ENCODE data around the gene EPHA8. TPM values are rescaled to one million over a fixed set of nuclear protein-coding genes. Genes with fewer than 3 reads are reported as not detected.

Gene EPHA8
- total and polyA plus RNA-seq, 2 of the 4 experiments (the other 2 are of a cell fraction) = not detected

DNA sequence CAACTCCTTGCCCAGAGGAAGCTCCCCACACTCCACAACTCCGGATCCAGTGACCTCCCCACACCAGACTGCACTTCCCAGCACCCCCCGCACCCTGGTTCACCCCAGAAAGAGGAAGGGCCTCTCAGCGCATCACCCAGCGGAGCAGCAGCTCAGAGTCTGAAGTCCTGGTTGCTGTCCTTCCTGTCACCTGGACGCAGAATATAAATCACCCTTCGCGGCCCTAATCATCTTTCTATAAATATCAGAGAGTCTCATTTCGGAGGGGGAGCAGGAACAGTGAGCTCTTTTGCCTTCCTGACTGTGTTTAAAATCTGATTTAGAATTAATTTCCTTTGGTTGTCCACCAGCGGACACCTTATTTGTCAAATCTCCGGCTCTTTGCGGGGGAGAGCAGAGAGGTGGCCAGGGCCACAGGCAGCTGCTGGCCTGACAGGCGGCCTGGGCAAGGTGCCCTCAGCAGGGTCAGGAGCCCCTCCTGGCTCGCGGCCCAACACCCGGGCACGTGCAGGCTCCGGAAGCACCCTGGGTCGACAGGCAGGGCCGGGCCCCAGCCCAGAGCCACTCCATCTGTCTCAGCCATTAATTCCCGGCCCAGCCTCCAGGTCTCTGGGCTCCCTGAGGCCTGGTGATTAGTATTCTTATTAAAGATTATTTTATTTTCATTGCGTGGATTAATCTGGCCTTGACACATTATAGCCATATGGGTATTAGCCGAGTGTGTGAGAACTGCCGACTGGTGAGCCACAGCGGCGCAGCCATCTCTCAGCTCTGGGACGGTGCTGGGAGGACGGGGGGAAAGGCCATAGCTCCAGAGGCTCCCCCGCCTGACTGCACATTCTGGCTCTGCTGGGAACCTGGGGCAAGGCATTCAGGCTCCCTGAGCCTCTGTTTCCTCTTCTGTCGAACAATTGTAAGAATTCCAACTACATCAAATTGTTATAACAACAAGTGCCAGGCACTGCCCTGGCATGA lies 19.7 kb downstream of the EPHA8 start:
- H4K20me1 ChIP-seq (ENCODE audit: insufficient read depth, low read length) = no peaks in the 10 kb centered on the region
- in situ Hi-C loops (cut with MboI; ENCODE audit: low sequenced_read_pairs) (no loop called here), dilution Hi-C loops (cut with HindIII; ENCODE audit: low sequenced_read_pairs, unreplicated experiment) (no loop called here), intact Hi-C loops (cut with micrococcal nuclease) (no loop called here)
- ChIA-PET POLR2A (ENCODE audit: unreplicated experiment) (no interaction called here), CTCF (no interaction called here)
- H3K36me3 ChIP-seq (ENCODE audit: control insufficient read depth, insufficient read depth, low read length) = no peaks in the 10 kb centered on the region
- BruUV-seq (replicated peaks) = no TSS peak
- no peaks in the 10 kb centered on the region; the same call in 1 of the 2 replicates for H3K9me1 ChIP-seq (ENCODE audit: insufficient read depth, low read length)
- peaks cover 66% of the 10 kb centered on the region for H3K27me3 ChIP-seq (ENCODE audit: control insufficient read depth, insufficient read depth, low read length)
- no peak overlapping the region for H3K4me2 ChIP-seq (ENCODE audit: low read depth, low read length)
- H3K9me3 ChIP-seq (ENCODE audit: control insufficient read depth, insufficient read depth, low read length) = no peaks in the 10 kb centered on the region
- H3K56ac ChIP-seq (ENCODE audit: extremely low read depth, insufficient read depth, low read length) = no peak overlapping the region
- H4K5ac ChIP-seq (ENCODE audit: low read depth, low read length) = no peak overlapping the region
- H3K27ac ChIP-seq (ENCODE audit: insufficient read depth, low read length) = no peak overlapping the region
- H3K4ac ChIP-seq (ENCODE audit: low read depth, low read length) = no peak overlapping the region
- no peak overlapping the region for H2AK9ac ChIP-seq (replicated peaks; ENCODE audit: low read depth, low read length, poor library complexity)
- no peak overlapping the region for H3K14ac ChIP-seq (replicated peaks; ENCODE audit: low read depth, low read length)
- H4K91ac ChIP-seq (ENCODE audit: insufficient read depth, low read depth, low read length) = no peak overlapping the region
- no peak overlapping the region for H2AK5ac ChIP-seq (ENCODE audit: low read depth, low read length)
- no peak overlapping the region for H3K4me3 ChIP-seq (ENCODE audit: insufficient read depth, low read depth, low read length)
- H3K9ac ChIP-seq (ENCODE audit: low read depth, low read length) = no peak overlapping the region
- no peak overlapping the region for H2BK120ac ChIP-seq (ENCODE audit: low read depth, low read length)
- no peaks in the 10 kb centered on the region for H3K4me1 ChIP-seq (ENCODE audit: control insufficient read depth, insufficient read depth, low read length)
- no peak overlapping the region for H2BK20ac ChIP-seq (ENCODE audit: low read depth, low read length)
- H3K79me1 ChIP-seq (ENCODE audit: low read depth in 1 of 2, low read length in 2 of 2) = no peaks in the 10 kb centered on the region
- no peak overlapping the region for H3K18ac ChIP-seq (ENCODE audit: low read depth, low read length)
- no peak for DNase-seq
- no peak for ATAC-seq (ENCODE audit: low read depth)
- H4K8ac ChIP-seq (ENCODE audit: low read depth in 2 of 2, low read length in 2 of 2) = no peak overlapping the region
- no peak overlapping the region for H2AFZ ChIP-seq (replicated peaks; ENCODE audit: low read length, poor library complexity)
- H3K23ac ChIP-seq (ENCODE audit: low read depth, low read length) = no peak overlapping the region
- TF ChIP-seq CEBPB (IDR thresholded peaks at IDR 0.05; ENCODE audit: low read depth, low read length) (no peak), NFE2L2 (IDR thresholded peaks at IDR 0.05; ENCODE audit: low read depth, low read length) (no peak), BHLHE40 (IDR thresholded peaks at IDR 0.05; ENCODE audit: low read depth, low read length) (no peak), FOS (IDR thresholded peaks at IDR 0.05; ENCODE audit: low read depth, low read length) (no peak), RCOR1 (IDR thresholded peaks at IDR 0.05; ENCODE audit: insufficient replicate concordance, low read length) (no peak), SMC3 (IDR thresholded peaks at IDR 0.05; ENCODE audit: low read depth, low read length) (no peak), MXI1 (IDR thresholded peaks at IDR 0.05; ENCODE audit: borderline replicate concordance, low read depth, low read length) (no peak), RAD21 (IDR thresholded peaks at IDR 0.05; ENCODE audit: low read length) (no peak), RFX5 (IDR thresholded peaks at IDR 0.05; ENCODE audit: low read depth, low read length) (no peak), MAFK (IDR thresholded peaks at IDR 0.05; ENCODE audit: low read depth, low read length) (no peak), POLR2A (IDR thresholded peaks at IDR 0.05; ENCODE audit: low read depth, low read length) (no peak), MAZ (IDR thresholded peaks at IDR 0.05; ENCODE audit: borderline replicate concordance, low read depth, low read length) (no peak)
- TF ChIP-seq, protein P1, sequence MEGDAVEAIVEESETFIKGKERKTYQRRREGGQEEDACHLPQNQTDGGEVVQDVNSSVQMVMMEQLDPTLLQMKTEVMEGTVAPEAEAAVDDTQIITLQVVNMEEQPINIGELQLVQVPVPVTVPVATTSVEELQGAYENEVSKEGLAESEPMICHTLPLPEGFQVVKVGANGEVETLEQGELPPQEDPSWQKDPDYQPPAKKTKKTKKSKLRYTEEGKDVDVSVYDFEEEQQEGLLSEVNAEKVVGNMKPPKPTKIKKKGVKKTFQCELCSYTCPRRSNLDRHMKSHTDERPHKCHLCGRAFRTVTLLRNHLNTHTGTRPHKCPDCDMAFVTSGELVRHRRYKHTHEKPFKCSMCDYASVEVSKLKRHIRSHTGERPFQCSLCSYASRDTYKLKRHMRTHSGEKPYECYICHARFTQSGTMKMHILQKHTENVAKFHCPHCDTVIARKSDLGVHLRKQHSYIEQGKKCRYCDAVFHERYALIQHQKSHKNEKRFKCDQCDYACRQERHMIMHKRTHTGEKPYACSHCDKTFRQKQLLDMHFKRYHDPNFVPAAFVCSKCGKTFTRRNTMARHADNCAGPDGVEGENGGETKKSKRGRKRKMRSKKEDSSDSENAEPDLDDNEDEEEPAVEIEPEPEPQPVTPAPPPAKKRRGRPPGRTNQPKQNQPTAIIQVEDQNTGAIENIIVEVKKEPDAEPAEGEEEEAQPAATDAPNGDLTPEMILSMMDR (conservative IDR thresholded peaks at IDR 0.05; ENCODE audit: low read depth, low read length) = no peak
- TF ChIP-seq, protein P2, sequence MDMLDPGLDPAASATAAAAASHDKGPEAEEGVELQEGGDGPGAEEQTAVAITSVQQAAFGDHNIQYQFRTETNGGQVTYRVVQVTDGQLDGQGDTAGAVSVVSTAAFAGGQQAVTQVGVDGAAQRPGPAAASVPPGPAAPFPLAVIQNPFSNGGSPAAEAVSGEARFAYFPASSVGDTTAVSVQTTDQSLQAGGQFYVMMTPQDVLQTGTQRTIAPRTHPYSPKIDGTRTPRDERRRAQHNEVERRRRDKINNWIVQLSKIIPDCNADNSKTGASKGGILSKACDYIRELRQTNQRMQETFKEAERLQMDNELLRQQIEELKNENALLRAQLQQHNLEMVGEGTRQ (IDR thresholded peaks at IDR 0.05; ENCODE audit: low read depth, low read length) = no peak
- TF ChIP-seq, protein P3, sequence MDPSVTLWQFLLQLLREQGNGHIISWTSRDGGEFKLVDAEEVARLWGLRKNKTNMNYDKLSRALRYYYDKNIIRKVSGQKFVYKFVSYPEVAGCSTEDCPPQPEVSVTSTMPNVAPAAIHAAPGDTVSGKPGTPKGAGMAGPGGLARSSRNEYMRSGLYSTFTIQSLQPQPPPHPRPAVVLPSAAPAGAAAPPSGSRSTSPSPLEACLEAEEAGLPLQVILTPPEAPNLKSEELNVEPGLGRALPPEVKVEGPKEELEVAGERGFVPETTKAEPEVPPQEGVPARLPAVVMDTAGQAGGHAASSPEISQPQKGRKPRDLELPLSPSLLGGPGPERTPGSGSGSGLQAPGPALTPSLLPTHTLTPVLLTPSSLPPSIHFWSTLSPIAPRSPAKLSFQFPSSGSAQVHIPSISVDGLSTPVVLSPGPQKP (IDR thresholded peaks at IDR 0.05; ENCODE audit: borderline replicate concordance, low read depth, low read length) = no peak
- 80% methylated on average over 1 of the region's 29 CpGs; no CpG with 5 or more reads in 1 of the 2 experiments for WGBS, 2 experiments (ENCODE audit: extremely low coverage in 2 of 2, insufficient read length in 1 of 2)
- no peak overlapping the region for H2BK15ac ChIP-seq (ENCODE audit: low read depth, low read length)
- no peak overlapping the region for H2BK5ac ChIP-seq (ENCODE audit: low read depth, low read length, poor library complexity, severe bottlenecking)
